ENCODE data around the gene FUT2. TPM values are rescaled to one million over a fixed set of nuclear protein-coding genes. Genes with fewer than 3 reads are reported as not detected.

FUT2 gene
- total and polyA plus RNA-seq, 12 donors = 0.03 to 0.24 TPM; not detected in 10

- Histone ChIP-seq H3K9me3 (replicated peaks in 1 of 3) (no peaks in the 10 kb centered on the region), H3K4me1 (replicated peaks in 1 of 2) (peaks cover 25% of the 10 kb centered on the region in 2 donors), H3K27ac (peak overlapping the region in 2 of 5 donors; percentile 86 to 93), H3K36me3 (replicated peaks in 1 of 2) (no peaks in the 10 kb centered on the region), H3K27me3 (no peaks in the 10 kb centered on the region), H3K4me3 (no peak overlapping the region)
- no peak for TF ChIP-seq POLR2A (IDR thresholded peaks at IDR 0.05)
- TF ChIP-seq CTCF (IDR thresholded peaks at IDR 0.05) = no peak
- no peak for DNase-seq
- 90 to 94% (median 92%) methylated on average over 11 of the region's 11 CpGs for WGBS, 4 donors
- intact Hi-C loops (cut with DNase I) = no loop called here
These were observed 46.3 kb downstream of the FUT2 start for GRCh38 chr19:48742096-48742495.

- Histone ChIP-seq H3K9me3 (replicated peaks in 1 of 3) (no peaks in the 10 kb centered on the region), H3K27me3 (no peaks in the 10 kb centered on the region), H3K36me3 (replicated peaks in 1 of 2) (no peaks in the 10 kb centered on the region), H3K27ac (peak overlapping the region in 2 of 5 donors; percentile 9 to 48), H3K4me3 (no peak overlapping the region), H3K4me1 (replicated peaks in 1 of 2) (peaks cover 9 to 13% of the 10 kb centered on the region in 2 donors)
- TF ChIP-seq POLR2A (IDR thresholded peaks at IDR 0.05) = no peak
- WGBS, 4 donors = 31 to 37% (median 35%) methylated on average over 27 to 33 of the region's 33 CpGs
- intact Hi-C loops (cut with DNase I) = no loop called here
- DNase-seq = peak; percentile 67 to 86 (median 77)
These were observed 49.6 kb downstream of the FUT2 start for GRCh38 chr19:48745208-48745995.

DNA sequence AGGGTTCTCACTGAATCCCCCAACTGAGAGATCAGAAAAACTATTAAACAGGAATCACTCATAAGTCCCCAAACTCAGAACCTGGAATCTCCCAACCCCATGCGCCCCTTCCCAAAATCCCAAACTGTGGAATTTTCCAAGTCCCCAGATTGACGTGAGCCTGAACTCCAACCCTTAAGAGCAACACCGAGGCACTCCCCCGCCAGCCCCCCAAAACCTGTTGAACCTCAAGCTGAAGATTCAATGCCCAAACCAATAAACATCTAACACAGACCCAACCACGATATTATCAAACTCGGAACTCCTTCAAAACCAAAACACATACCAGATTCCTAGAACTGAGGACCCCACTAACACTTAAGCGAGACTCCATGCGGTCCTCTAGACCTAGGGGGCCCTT lies 50.3 kb downstream of the FUT2 start:
- no peak for DNase-seq
- Histone ChIP-seq H3K36me3 (replicated peaks in 1 of 2) (no peaks in the 10 kb centered on the region), H3K27ac (peak overlapping the region in 1 of 5 donors; percentile 88), H3K4me3 (no peak overlapping the region), H3K9me3 (replicated peaks in 1 of 3) (no peaks in the 10 kb centered on the region), H3K27me3 (no peaks in the 10 kb centered on the region), H3K4me1 (replicated peaks in 1 of 2) (peaks cover 3 to 8% of the 10 kb centered on the region in 2 donors)
- TF ChIP-seq POLR2A (IDR thresholded peaks at IDR 0.05) (no peak), CTCF (IDR thresholded peaks at IDR 0.05) (no peak)
- WGBS, 4 donors = 72 to 76% (median 75%) methylated on average over 8 of the region's 8 CpGs
- intact Hi-C loops (cut with DNase I) = no loop called here

GRCh38 chr19:48746738-48747575 lies 51.2 kb downstream of the FUT2 start, which contains the start of gene IZUMO1:
TSS of gene IZUMO1 (minus strand) at chr19:48746909. CDS start at chr19:48745859, 1,050 bp downstream.
- DNase-seq = peak; percentile 76 to 95 (median 88)
- peak in 1 of 2 donors; percentile 28 for TF ChIP-seq POLR2A (IDR thresholded peaks at IDR 0.05)
- no peak for TF ChIP-seq CTCF (IDR thresholded peaks at IDR 0.05)
- H3K4me1 ChIP-seq (replicated peaks in 1 of 2) = peaks cover 0 to 7% of the 10 kb centered on the region in 2 donors
- no peaks in the 10 kb centered on the region for H3K36me3 ChIP-seq (replicated peaks in 1 of 2)
- H3K9me3 ChIP-seq (replicated peaks in 1 of 3) = no peaks in the 10 kb centered on the region
- 10 to 23% (median 16%) methylated on average over 21 to 31 of the region's 31 CpGs for WGBS, 4 donors
- intact Hi-C loops (cut with DNase I) = no loop called here
- H3K4me3 ChIP-seq = peak within 1 kb of the TSS in 2 of 4 donors; percentile 21 to 52
- no peaks in the 10 kb centered on the region for H3K27me3 ChIP-seq
- peak within 1 kb of the TSS in 4 of 5 donors; percentile 58 to 88 (median 72) for H3K27ac ChIP-seq
